GM10266 (cell line): ENCODE results near the gene ALOXE3.

Experiments
- DNase-seq: peaks from one replicate; pipeline ENCODE4 v3.0.0; 2012; ENCODE audit errors: extremely low spot score
- TF ChIP-seq, protein P1 (sequence below): IDR thresholded peaks from 2 replicates; pipeline ENCODE4 v1.5.1; 2012; ENCODE audit warnings: mild to moderate bottlenecking, low read depth; ENCODE audit not compliant: control insufficient read depth, insufficient read depth; ENCODE audit errors: missing control alignments

ALOXE3 gene

DNA sequence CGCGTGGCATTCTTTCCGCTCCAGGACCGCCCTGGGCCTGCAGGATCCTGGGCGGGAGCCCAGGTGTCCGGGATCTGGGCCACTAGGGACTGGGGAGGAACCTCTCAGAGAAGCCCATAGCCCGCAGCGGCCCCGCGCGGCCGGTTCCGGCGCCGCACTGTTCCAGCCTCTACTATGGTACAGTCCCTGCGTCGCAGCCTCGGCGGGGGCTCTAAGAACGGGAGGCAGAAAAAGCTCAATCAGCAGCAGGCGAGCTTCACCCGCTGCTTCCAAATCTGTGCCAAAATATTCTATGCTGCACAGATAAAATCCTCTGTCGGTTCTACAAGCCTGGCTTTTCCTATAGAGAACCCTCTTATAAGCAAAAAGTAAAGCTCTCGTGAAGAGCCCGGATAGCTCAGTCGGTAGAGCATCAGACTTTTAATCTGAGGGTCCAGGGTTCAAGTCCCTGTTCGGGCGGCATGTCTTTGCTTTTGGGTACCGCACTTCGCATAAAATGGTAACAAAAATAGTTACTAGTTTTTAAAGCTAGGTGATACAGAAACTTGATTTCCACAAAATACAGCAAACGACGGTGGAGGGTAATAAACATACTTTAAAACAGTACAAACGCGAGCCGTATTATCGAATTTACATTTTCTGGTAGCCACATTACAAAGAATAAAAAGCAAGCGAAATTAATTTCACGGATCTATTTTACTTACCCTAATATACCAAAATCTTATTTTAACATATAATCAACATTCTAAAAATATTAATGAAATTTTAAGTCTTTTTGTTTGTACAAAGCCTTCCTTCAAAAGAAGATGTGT is 661 bp upstream of the ALOXE3 start:
- TF ChIP-seq, protein P1, sequence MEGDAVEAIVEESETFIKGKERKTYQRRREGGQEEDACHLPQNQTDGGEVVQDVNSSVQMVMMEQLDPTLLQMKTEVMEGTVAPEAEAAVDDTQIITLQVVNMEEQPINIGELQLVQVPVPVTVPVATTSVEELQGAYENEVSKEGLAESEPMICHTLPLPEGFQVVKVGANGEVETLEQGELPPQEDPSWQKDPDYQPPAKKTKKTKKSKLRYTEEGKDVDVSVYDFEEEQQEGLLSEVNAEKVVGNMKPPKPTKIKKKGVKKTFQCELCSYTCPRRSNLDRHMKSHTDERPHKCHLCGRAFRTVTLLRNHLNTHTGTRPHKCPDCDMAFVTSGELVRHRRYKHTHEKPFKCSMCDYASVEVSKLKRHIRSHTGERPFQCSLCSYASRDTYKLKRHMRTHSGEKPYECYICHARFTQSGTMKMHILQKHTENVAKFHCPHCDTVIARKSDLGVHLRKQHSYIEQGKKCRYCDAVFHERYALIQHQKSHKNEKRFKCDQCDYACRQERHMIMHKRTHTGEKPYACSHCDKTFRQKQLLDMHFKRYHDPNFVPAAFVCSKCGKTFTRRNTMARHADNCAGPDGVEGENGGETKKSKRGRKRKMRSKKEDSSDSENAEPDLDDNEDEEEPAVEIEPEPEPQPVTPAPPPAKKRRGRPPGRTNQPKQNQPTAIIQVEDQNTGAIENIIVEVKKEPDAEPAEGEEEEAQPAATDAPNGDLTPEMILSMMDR = peak; percentile 82
- DNase-seq = peak; percentile 86

DNA sequence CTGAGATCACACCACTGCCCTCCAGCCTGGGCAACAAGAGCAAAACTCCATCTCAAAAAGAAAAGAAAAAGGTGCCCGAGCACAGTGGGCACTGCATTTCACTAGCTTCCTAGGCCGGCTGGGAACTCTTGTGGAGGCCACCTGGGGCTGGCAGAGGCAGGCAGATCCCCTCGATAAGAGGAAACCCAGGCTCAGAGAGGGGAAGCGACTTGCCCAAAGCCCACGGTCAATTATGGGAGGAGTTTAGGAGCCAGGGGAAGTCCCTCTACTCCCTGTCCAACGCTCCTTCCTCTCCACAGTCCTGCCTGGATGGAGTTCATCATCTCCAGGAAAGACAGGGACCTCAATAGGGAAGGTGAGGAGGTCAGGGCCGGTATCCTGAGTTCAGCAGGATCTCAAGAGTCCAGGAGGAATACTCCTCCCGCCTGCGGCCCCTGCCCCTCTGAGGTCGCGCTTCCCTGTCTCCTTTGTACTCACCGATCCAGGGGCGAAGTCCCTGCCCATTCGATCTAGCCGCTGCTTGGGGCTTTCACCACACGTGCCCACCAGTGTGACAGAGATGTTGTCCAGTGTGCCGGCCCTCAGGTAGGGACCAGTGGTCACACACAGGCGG is 841 bp downstream of the ALOXE3 start:
- TF ChIP-seq, protein P1 = no peak
- no peak for DNase-seq

DNA sequence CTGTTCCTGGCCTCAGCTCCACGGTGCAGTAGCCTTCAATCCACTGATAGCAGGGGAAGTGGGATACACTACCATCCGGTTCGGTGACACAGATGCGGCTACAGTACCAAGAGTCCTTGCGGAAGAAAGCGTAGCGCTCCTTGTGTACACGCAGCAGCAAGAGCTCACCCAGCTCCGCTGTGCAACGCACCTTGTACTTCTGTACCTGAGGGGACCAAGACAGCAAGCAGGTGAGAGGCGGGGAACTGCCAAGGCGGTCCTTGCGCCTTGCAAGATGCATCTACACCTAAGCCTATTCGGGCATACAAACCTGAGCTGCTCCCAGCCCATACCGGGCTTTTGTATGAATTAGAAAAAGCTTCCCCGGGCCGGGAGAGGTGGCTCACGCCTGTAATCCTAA is 1.5 kb downstream of the ALOXE3 start:
- TF ChIP-seq, protein P1 = no peak
- no peak for DNase-seq

GRCh38 chr17:8110907-8111306 is 7.4 kb downstream of the ALOXE3 start:
- DNase-seq = no peak
- TF ChIP-seq, protein P1 = no peak

DNA sequence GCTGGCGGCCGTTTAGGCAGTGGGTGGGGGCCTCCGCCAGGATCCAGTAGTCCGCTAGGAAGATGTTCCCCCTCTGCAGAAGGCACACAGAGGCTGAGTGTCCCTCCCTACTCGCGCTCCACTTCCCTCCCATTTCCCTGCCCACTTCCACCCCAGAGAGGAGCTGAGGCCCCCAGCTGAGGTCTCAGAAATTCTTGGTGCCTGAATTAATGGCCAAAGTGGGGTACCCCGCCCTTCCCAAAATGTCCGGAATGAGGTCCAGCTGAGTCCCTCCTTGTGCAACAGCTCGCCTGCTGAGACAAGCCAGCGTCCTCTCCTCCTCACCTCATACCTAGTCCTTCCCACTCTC is 7.9 kb downstream of the ALOXE3 start:
- TF ChIP-seq, protein P1 = no peak

GRCh38 chr17:8109661-8110455 is 8.5 kb downstream of the ALOXE3 start:
- DNase-seq = peak; percentile 88
- TF ChIP-seq, protein P1 = peak; percentile 95

More for the DNA sequence above, 7.9 kb downstream of the ALOXE3 start:
- no peak for DNase-seq
